Measurements from ENCODE around the gene LAMTOR4. TPM values are rescaled to one million over a fixed set of nuclear protein-coding genes. Genes with fewer than 3 reads are reported as not detected.
A peak's percentile ranks its signal among the peaks of the same experiment; 100 is the strongest.

The LAMTOR4 gene
- total RNA-seq, 1 donor from 2014 or later = 100 TPM

GRCh38 chr7:100166317-100166940 is 17.7 kb downstream of the LAMTOR4 start:
- H3K27me3 ChIP-seq (ENCODE audit: low read depth) = peaks cover 62% of the 10 kb centered on the region
- H3K36me3 ChIP-seq = no peaks in the 10 kb centered on the region
- no peak overlapping the region for H3K4me3 ChIP-seq
- no peaks in the 10 kb centered on the region for H3K9me3 ChIP-seq (replicated peaks)
- intact Hi-C loops (cut with micrococcal nuclease) = no loop called here
- no peak for DNase-seq
- peaks cover 27% of the 10 kb centered on the region for H3K4me1 ChIP-seq
- TF ChIP-seq, protein P1, sequence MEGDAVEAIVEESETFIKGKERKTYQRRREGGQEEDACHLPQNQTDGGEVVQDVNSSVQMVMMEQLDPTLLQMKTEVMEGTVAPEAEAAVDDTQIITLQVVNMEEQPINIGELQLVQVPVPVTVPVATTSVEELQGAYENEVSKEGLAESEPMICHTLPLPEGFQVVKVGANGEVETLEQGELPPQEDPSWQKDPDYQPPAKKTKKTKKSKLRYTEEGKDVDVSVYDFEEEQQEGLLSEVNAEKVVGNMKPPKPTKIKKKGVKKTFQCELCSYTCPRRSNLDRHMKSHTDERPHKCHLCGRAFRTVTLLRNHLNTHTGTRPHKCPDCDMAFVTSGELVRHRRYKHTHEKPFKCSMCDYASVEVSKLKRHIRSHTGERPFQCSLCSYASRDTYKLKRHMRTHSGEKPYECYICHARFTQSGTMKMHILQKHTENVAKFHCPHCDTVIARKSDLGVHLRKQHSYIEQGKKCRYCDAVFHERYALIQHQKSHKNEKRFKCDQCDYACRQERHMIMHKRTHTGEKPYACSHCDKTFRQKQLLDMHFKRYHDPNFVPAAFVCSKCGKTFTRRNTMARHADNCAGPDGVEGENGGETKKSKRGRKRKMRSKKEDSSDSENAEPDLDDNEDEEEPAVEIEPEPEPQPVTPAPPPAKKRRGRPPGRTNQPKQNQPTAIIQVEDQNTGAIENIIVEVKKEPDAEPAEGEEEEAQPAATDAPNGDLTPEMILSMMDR (IDR thresholded peaks at IDR 0.05; ENCODE audit: borderline replicate concordance) = no peak
- H3K27ac ChIP-seq (replicated peaks) = no peak overlapping the region

DNA sequence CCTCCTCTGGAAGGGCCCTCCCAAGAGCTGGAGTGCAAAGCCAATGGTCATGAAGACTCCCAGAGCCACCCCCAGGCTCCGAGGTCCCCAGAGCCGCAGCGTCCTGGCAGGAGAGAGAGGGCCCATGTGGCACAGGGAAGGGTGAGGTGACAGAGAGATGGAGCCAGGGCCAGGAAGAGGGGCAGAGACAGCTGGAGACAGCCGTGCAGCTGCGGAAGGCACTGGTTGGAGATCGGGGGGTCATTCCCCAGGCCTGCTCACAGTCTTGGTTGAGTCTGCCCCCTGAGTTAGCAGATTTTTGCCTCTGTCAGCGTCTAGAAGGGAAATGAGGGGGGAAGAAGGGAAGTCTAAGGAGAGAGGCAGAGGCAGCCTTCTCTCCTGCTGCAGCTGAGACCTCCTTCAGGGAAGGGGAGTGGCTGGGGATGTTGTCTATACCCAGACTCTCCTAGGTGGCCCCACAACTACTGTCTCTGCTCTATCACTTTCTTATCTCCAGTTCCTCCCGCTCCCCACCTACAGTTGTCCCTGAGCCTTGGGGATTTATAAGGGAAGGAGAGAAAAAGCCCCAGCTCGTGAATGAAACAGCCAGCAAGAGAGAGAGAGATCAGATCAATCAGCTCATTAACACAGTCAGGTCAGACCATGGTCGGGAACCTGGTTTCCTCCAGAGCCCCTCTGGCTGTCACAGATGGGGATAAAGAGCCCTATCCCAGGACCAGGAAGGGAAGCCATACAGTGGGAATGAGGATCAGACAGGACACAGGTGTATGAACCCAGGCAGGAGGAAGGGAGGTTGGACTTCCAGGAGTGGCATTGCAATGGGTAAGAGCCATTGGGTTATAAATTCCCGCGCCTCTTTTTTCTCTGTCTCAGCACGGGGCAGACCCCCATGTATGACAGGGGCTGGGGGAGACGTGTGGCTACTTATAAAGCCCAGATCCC is 18.5 kb downstream of the LAMTOR4 start:
- no peak for DNase-seq
- Histone ChIP-seq H3K27me3 (ENCODE audit: low read depth) (peaks cover 70% of the 10 kb centered on the region), H3K9me3 (replicated peaks) (no peaks in the 10 kb centered on the region), H3K4me3 (peak overlapping the region; percentile 62), H3K27ac (replicated peaks) (peak overlapping the region; percentile 77), H3K4me1 (peaks cover 32% of the 10 kb centered on the region), H3K36me3 (no peaks in the 10 kb centered on the region)
- TF ChIP-seq, protein P1 (IDR thresholded peaks at IDR 0.05; ENCODE audit: borderline replicate concordance) = no peak
- intact Hi-C loops (cut with micrococcal nuclease) = no loop called here

- intact Hi-C loops (cut with micrococcal nuclease) = no loop called here
- peak overlapping the region; percentile 77 for H3K27ac ChIP-seq (replicated peaks)
- H3K36me3 ChIP-seq = no peaks in the 10 kb centered on the region
- H3K27me3 ChIP-seq (ENCODE audit: low read depth) = peaks cover 76% of the 10 kb centered on the region
- H3K4me3 ChIP-seq = peak overlapping the region; percentile 62
- no peaks in the 10 kb centered on the region for H3K9me3 ChIP-seq (replicated peaks)
- DNase-seq = no peak
- peaks cover 32% of the 10 kb centered on the region for H3K4me1 ChIP-seq
- TF ChIP-seq, protein P1 (IDR thresholded peaks at IDR 0.05; ENCODE audit: borderline replicate concordance) = no peak
Measured at GRCh38 chr7:100167912-100168323, 19.2 kb downstream of the LAMTOR4 start.

- peak overlapping the region; percentile 77 for H3K27ac ChIP-seq (replicated peaks)
- peaks cover 81% of the 10 kb centered on the region for H3K27me3 ChIP-seq (ENCODE audit: low read depth)
- intact Hi-C loops (cut with micrococcal nuclease) = no loop called here
- no peak for DNase-seq
- H3K4me3 ChIP-seq = peak overlapping the region; percentile 62
- TF ChIP-seq, protein P1 (IDR thresholded peaks at IDR 0.05; ENCODE audit: borderline replicate concordance) = no peak
- H3K9me3 ChIP-seq (replicated peaks) = no peaks in the 10 kb centered on the region
- no peaks in the 10 kb centered on the region for H3K36me3 ChIP-seq
- H3K4me1 ChIP-seq = peaks cover 32% of the 10 kb centered on the region
Measured at GRCh38 chr7:100169147-100169850, 20.6 kb downstream of the LAMTOR4 start.

DNA sequence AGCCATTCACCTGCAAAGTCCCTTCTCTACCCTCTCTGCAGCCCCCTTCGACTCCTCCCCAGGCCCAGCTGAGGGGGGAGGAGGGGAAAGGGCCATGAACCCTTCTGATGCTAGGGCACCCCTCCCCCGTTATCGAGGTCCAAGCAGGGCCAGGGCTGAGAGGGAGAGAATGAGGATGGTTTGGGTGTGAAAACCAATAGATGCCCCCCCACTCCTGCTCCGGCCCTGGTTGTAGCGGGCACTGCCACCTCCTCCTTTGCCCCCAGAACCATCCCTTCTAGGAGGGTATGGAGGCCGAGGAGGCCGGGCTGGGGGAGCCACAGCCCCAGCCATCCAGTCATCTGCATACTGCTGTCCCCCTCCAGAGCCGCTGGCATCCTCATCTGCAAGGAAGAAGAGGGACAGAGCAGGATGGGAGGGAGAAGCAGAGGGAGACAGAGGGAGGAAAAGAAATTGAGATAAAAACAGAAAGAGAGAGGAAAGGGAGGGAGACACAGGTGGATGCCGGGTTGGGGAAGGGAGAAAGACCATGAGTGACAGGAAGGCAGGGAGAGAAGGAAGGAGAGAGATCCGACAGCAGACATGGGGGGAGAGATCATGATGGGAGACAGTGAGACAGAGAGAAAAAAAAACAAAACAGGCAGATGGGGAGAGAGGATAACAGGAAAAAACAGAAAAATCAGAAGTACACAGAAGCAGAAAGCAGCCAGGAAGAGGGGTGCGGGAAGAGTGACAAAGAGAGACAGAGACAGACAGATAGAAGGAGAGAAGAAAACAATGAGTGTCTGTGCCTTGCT is 21.6 kb downstream of the LAMTOR4 start:
- Histone ChIP-seq H3K4me3 (no peak overlapping the region), H3K9me3 (replicated peaks) (no peaks in the 10 kb centered on the region), H3K4me1 (peaks cover 32% of the 10 kb centered on the region), H3K36me3 (no peaks in the 10 kb centered on the region), H3K27ac (replicated peaks) (no peak overlapping the region), H3K27me3 (ENCODE audit: low read depth) (peaks cover 75% of the 10 kb centered on the region)
- TF ChIP-seq, protein P1 (IDR thresholded peaks at IDR 0.05; ENCODE audit: borderline replicate concordance) = no peak
- intact Hi-C loops (cut with micrococcal nuclease) = no loop called here
- DNase-seq = no peak
